Heart left ventricle (tissue), 16 donors: ENCODE data around the gene ZNF648. TPM values are rescaled to one million over a fixed set of nuclear protein-coding genes. Genes with fewer than 3 reads are reported as not detected.

Experiments
- ATAC-seq, 4 donors: fragments of 200-7000 bp; cut with Tn5 transposase; one replicate each; pipeline ENCODE4 v1.9.1; 2020 to 2022; ENCODE audit warnings: moderate library complexity in 4 of 4, mild to moderate bottlenecking in 3 of 4, moderate number of reproducible peaks in 1 of 4
- DNase-seq, 5 donors: peaks; one replicate each; pipeline ENCODE4 v3.0.0-alpha.2; 2020
- H3K27ac ChIP-seq, 12 donors: fragments of 200-600 bp; sonication (generic) in 4 of 12; one replicate each; pipeline versions ENCODE4 v1.5.0 to v1.8.0; 2016 to 2022; ENCODE audit warnings: mild to moderate bottlenecking in 2 of 12
- H3K27me3 ChIP-seq, 9 donors: fragments of 200-600 bp; sonication (generic) in 2 of 9; one replicate each; pipeline versions ENCODE4 v1.5.1 to v1.8.0; 2016 to 2022; ENCODE audit warnings: mild to moderate bottlenecking in 3 of 9
- H3K36me3 ChIP-seq, 9 donors: fragments of 200-600 bp; sonication (generic) in 2 of 9; one replicate each; pipeline versions ENCODE4 v1.5.0 to v1.8.0; 2018 to 2022; ENCODE audit warnings: mild to moderate bottlenecking in 2 of 9
- H3K4me1 ChIP-seq, 12 donors: fragments of 200-600 bp; sonication (generic) in 4 of 12; one replicate each; pipeline versions ENCODE4 v1.5.0 to v1.8.0; 2016 to 2022; ENCODE audit warnings: mild to moderate bottlenecking in 3 of 12
- H3K4me3 ChIP-seq, 12 donors: fragments of 200-600 bp; sonication (generic) in 4 of 12; one replicate each; pipeline versions ENCODE4 v1.5.0 to v1.8.0; 2017 to 2022; ENCODE audit warnings: mild to moderate bottlenecking in 9 of 12, moderate library complexity in 4 of 12
- H3K9me3 ChIP-seq, 12 donors: fragments of 200-600 bp; sonication (generic) in 4 of 12; one replicate each; pipeline versions ENCODE4 v1.5.0 to v1.8.0; 2016 to 2022; ENCODE audit warnings: mild to moderate bottlenecking in 1 of 12
- CTCF ChIP-seq, 12 donors: fragments of 200-600 bp; sonication (generic) in 4 of 12; IDR thresholded peaks; one replicate each; pipeline versions ENCODE4 v1.5.0 to v1.8.0; 2018 to 2022; ENCODE audit warnings: antibody characterized with exemption in 12 of 12, mild to moderate bottlenecking in 5 of 12
- POLR2A ChIP-seq, 2 donors: fragments of 450-650 bp; IDR thresholded peaks; one replicate each; pipeline ENCODE4 v1.6.1; 2017; ENCODE audit warnings: antibody characterized with exemption in 2 of 2, mild to moderate bottlenecking in 2 of 2, moderate library complexity in 2 of 2
- WGBS, 4 donors: extraction: QIAGEN DNeasy Blood & Tissue Kit in 2 of 4; methylation state at CpG; one replicate each; pipeline versions ENCODE4 v1.1.5 to v1.1.7; 2013 to 2018; 5-methylcytosine and 5-hydroxymethylcytosine counted together
- intact Hi-C, 10 donors: fragments of 100-400 bp; cut with DNase I; formaldehyde crosslinking; loops; one replicate each; pipeline versions ENCODE4 v1.11.1 to v1.14.2; 2022
- polyA plus RNA-seq, 2 donors: library from polyadenylated mRNA; stranded (reverse); fragments of 200-250 nt; gene quantifications; one replicate each; pipeline ENCODE4 v1.2.3, GENCODE V29; 2013
- total RNA-seq, 9 donors: library from RNA; depleted of rRNA in 2 of 9; stranded (reverse); fragments of >200 nt in 2 of 9; fragmentation: NEBNext Ultra II Directional in 3 of 9; extraction: Animal tissue kit (Norgen Biotek cat#: 25700) in 3 of 9; gene quantifications; one replicate each; pipeline versions ENCODE4 v1.1.0 to v1.2.4, GENCODE V29; 2016 to 2023
- donor health status: ischemic (EF 13 %, LVEDD 7.1; RV severe dilation, severe dysfunction).
- donor health status: healthy with polysubstance abuse.
- donor health status: DM: no; HTN: yes; CAD: no.
- donor health status: DM: no; HTN: no; CAD: no.
- donor health status: ischemic (EF 25% LVEDD 6.9; RV normal size, moderate dysfunction).
- donor health status: ischemic (EF 25% LVEDD 5.7; RV mildly dilated, moderate dysfunction).
- donor health status: healthy.
- donor health status: DM: yes; HTN: yes; CAD: no.
- donor health status: ischemic (EF 35%, LVEDD 5.7; RV mildly dilated, moderate dysfunction).
- donor health status: nonischemic (EF 11% LVEDD 7.7; RV severe dilation, severe dysfunction).
- donor health status: DM: yes; HTN: yes; CAD: no.
- donor health status: PGD.
- donor health status: ischemic (EF 29% LVEDD 5.4; RV normal size, mild dysfunction).
- donor health status: nonischemic (EF 23%, LVEDD 6.1; RV moderate dilation, normal function).

ZNF648 gene
- total and polyA plus RNA-seq, 11 donors, result not detected

GRCh38 chr1:182059936-182060335 is 1.6 kb downstream of the ZNF648 start:
- DNase-seq (no peak), ATAC-seq (no peak)
- TF ChIP-seq CTCF (IDR thresholded peaks at IDR 0.05), result no peak
- intact Hi-C loops, result loop anchor here in 6 of 10 donors (10.0 kb wide), 4 partner anchors 315 to 585 kb away; partner anchors contain the start of gene CACNA1E (in 4 of the 6)
- 73 to 81% (median 80%) methylated on average over 2 of the region's 2 CpGs; no CpG with 5 or more reads in 1 of the 4 donors for WGBS, 4 donors
- no peak overlapping the region for H3K27ac ChIP-seq
- H3K36me3 ChIP-seq, result no peaks in the 10 kb centered on the region
- no peaks in the 10 kb centered on the region for H3K4me1 ChIP-seq
- peaks cover 0 to 48% (median 15%) of the 10 kb centered on the region in 9 donors for H3K27me3 ChIP-seq
- H3K9me3 ChIP-seq, result peaks cover 0 to 7% (median 0%) of the 10 kb centered on the region in 12 donors
- no peak overlapping the region for H3K4me3 ChIP-seq

- intact Hi-C loops, result loop anchor here in 4 of 10 donors (10.0 kb wide), 3 partner anchors 312 to 582 kb away; partner anchors contain the start of gene CACNA1E (in 3 of the 4)
- ATAC-seq (peak in 2 of 4 donors; percentile 47 to 53), DNase-seq (no peak)
- peaks cover 0 to 52% (median 15%) of the 10 kb centered on the region in 9 donors for H3K27me3 ChIP-seq
- no peaks in the 10 kb centered on the region for H3K36me3 ChIP-seq
- no peaks in the 10 kb centered on the region for H3K9me3 ChIP-seq
- TF ChIP-seq CTCF (IDR thresholded peaks at IDR 0.05) (no peak), POLR2A (IDR thresholded peaks at IDR 0.05) (no peak)
- peak overlapping the region in 6 of 12 donors; percentile 1 to 36 (median 8) for H3K4me3 ChIP-seq
- H3K27ac ChIP-seq, result no peak overlapping the region
- no peaks in the 10 kb centered on the region for H3K4me1 ChIP-seq
- WGBS, 4 donors, result 8 to 14% (median 10%) methylated on average over 64 to 80 of the region's 80 CpGs
Observed at GRCh38 chr1:182056601-182057366, 4.7 kb downstream of the ZNF648 start.

GRCh38 chr1:182054698-182055326 is 6.7 kb downstream of the ZNF648 start:
- H3K4me1 ChIP-seq, result no peaks in the 10 kb centered on the region
- peak in 1 of 5 donors; percentile 20 for DNase-seq
- H3K27me3 ChIP-seq, result peaks cover 0 to 52% (median 15%) of the 10 kb centered on the region in 9 donors
- TF ChIP-seq POLR2A (IDR thresholded peaks at IDR 0.05) (no peak), CTCF (IDR thresholded peaks at IDR 0.05) (peak; percentile 16 to 55 (median 40))
- no peaks in the 10 kb centered on the region for H3K36me3 ChIP-seq
- no peak overlapping the region for H3K4me3 ChIP-seq
- H3K27ac ChIP-seq, result no peak overlapping the region
- WGBS, 4 donors, result 43 to 54% (median 46%) methylated on average over 4 of the region's 4 CpGs
- H3K9me3 ChIP-seq, result no peaks in the 10 kb centered on the region
- intact Hi-C loops, result loop anchor here in 4 of 10 donors (10.0 kb wide), 3 partner anchors 310 to 580 kb away; partner anchors contain the start of gene CACNA1E (in 3 of the 4)
- no peak for ATAC-seq

GRCh38 chr1:182052355-182052754 is 9.2 kb downstream of the ZNF648 start:
- no peaks in the 10 kb centered on the region for H3K36me3 ChIP-seq
- intact Hi-C loops, result loop anchor here in 4 of 10 donors (10.0 kb wide), 3 partner anchors 308 to 578 kb away; partner anchors contain the start of gene CACNA1E (in 3 of the 4)
- H3K4me1 ChIP-seq, result no peaks in the 10 kb centered on the region
- no peak overlapping the region for H3K4me3 ChIP-seq
- ATAC-seq, result no peak
- WGBS, 4 donors, result 85 to 95% (median 90%) methylated on average over 2 of the region's 2 CpGs
- TF ChIP-seq CTCF (IDR thresholded peaks at IDR 0.05) (no peak), POLR2A (IDR thresholded peaks at IDR 0.05) (no peak)
- no peaks in the 10 kb centered on the region for H3K9me3 ChIP-seq
- no peak overlapping the region for H3K27ac ChIP-seq
- no peak for DNase-seq
- peaks cover 0 to 28% (median 12%) of the 10 kb centered on the region in 9 donors for H3K27me3 ChIP-seq
